Astrocyte (in vitro differentiated cells and primary cell): ENCODE results near the gene OPCML.

Experiments
- EZH2 ChIP-seq: IDR thresholded peaks from 2 replicates; pipeline ENCODE4 v1.6.1; 2012; ENCODE audit warnings: mild to moderate bottlenecking, low read length, inconsistent platforms; ENCODE audit not compliant: insufficient read depth
- TF ChIP-seq, protein P1 (sequence below): IDR thresholded peaks from 2 replicates; pipeline ENCODE4 v1.5.1; 2011; ENCODE audit warnings: low read depth, mild to moderate bottlenecking, inconsistent platforms, low read length, moderate library complexity; ENCODE audit not compliant: insufficient read depth

DNA sequence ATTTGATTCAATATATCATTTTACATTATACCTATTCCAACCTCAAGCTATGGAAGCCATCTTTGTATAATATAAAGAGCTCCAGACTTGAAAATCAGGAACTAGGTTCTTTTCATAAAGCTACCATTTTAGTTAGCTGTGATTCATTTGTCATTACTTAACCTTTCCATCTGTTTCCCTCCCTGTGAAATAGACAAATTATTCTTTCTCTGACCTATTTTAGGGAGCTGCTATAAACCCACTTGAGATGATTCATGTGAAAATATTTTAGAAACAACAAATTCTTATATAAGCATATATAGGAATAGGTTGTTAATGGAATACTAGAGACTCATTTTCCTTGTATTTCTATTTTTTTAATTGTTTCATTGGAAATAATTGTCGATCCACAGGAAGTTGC, 1012.1 kb downstream of the OPCML start:
- TF ChIP-seq EZH2: no peak
- TF ChIP-seq, protein P1, sequence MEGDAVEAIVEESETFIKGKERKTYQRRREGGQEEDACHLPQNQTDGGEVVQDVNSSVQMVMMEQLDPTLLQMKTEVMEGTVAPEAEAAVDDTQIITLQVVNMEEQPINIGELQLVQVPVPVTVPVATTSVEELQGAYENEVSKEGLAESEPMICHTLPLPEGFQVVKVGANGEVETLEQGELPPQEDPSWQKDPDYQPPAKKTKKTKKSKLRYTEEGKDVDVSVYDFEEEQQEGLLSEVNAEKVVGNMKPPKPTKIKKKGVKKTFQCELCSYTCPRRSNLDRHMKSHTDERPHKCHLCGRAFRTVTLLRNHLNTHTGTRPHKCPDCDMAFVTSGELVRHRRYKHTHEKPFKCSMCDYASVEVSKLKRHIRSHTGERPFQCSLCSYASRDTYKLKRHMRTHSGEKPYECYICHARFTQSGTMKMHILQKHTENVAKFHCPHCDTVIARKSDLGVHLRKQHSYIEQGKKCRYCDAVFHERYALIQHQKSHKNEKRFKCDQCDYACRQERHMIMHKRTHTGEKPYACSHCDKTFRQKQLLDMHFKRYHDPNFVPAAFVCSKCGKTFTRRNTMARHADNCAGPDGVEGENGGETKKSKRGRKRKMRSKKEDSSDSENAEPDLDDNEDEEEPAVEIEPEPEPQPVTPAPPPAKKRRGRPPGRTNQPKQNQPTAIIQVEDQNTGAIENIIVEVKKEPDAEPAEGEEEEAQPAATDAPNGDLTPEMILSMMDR: no peak
